Endodermal cell (in vitro differentiated cells): ENCODE results near the gene TCEA3. TPM values are rescaled to one million over a fixed set of nuclear protein-coding genes. Genes with fewer than 3 reads are reported as not detected.

Experiments used
- DNase-seq: peaks from one replicate; pipeline ENCODE4 v3.0.0-alpha.2; 2017
- H3K27ac ChIP-seq: 2 replicates; pipeline ENCODE4 v1.5.1; 2013; ENCODE audit warnings: mild to moderate bottlenecking, low read depth, low read length, moderate library complexity
- H3K27me3 ChIP-seq: 2 replicates; pipeline ENCODE4 v1.6.1; 2013; ENCODE audit warnings: mild to moderate bottlenecking, low read length, moderate library complexity; ENCODE audit not compliant: insufficient read depth, control insufficient read depth, poor library complexity, severe bottlenecking
- H3K36me3 ChIP-seq: 2 replicates; pipeline ENCODE4 v1.7.0; 2013; ENCODE audit warnings: mild to moderate bottlenecking, low read length, moderate library complexity; ENCODE audit not compliant: control insufficient read depth, insufficient read depth
- H3K4me1 ChIP-seq: one replicate; pipeline ENCODE4 v1.7.0; 2013; ENCODE audit warnings: low read length; ENCODE audit not compliant: control insufficient read depth, insufficient read depth
- H3K4me3 ChIP-seq: 2 replicates; pipeline ENCODE4 v1.5.1; 2013; ENCODE audit warnings: mild to moderate bottlenecking, low read length, moderate library complexity
- H3K9ac ChIP-seq: 2 replicates; pipeline ENCODE4 v1.6.1; 2013; ENCODE audit warnings: mild to moderate bottlenecking, low read length, moderate library complexity; ENCODE audit not compliant: poor library complexity, severe bottlenecking; ENCODE audit errors: extremely low read depth
- H3K9me3 ChIP-seq: 2 replicates; pipeline ENCODE4 v1.6.1; 2013; ENCODE audit warnings: mild to moderate bottlenecking, low read length, moderate library complexity; ENCODE audit not compliant: control insufficient read depth
- H3K27ac Mint-ChIP-seq: 2 replicates; pipeline ENCODE4 v1.8.0; 2020; ENCODE audit warnings: mixed read lengths
- H3K27me3 Mint-ChIP-seq: 2 replicates; pipeline ENCODE4 v1.8.0; 2021; ENCODE audit warnings: mild to moderate bottlenecking, mixed read lengths; ENCODE audit not compliant: insufficient read depth
- H3K36me3 Mint-ChIP-seq: 2 replicates; pipeline ENCODE4 v1.8.0; 2020; ENCODE audit warnings: low read depth, mixed read lengths
- H3K4me1 Mint-ChIP-seq: 2 replicates; pipeline ENCODE4 v1.8.0; 2020; ENCODE audit warnings: mixed read lengths
- H3K4me3 Mint-ChIP-seq: 2 replicates; pipeline ENCODE4 v1.8.0; 2020; ENCODE audit warnings: mild to moderate bottlenecking, moderate library complexity, mixed read lengths
- H3K9me3 Mint-ChIP-seq: 2 replicates; pipeline ENCODE4 v1.8.0; 2020; ENCODE audit warnings: mild to moderate bottlenecking, mixed read lengths
- WGBS, 2 experiments: methylation state at CpG; one replicate each; pipeline versions ENCODE4 v1.1.5 to v1.1.7; 2013; ENCODE audit warnings: missing lambda C conversion rate in 2 of 2, mixed read lengths in 1 of 2; ENCODE audit not compliant: insufficient coverage in 1 of 2, insufficient read length in 1 of 2; 5-methylcytosine and 5-hydroxymethylcytosine counted together
- total RNA-seq, 2 donors: library from RNA; stranded (reverse); fragmentation: NEBNext Ultra II Directional in 1 of 2; extraction: Animal tissue kit (Norgen Biotek cat#: 25700) in 1 of 2; gene quantifications; 2 replicates in 1 of 2; 3 replicates in 1 of 2; pipeline ENCODE4 v1.2.1, GENCODE V29; 2021
- TF ChIP-seq, protein P1 (sequence below): fragments of 200-600 bp; sonication (generic); conservative IDR thresholded peaks from 2 replicates; pipeline ENCODE4 v1.5.0; 2021; ENCODE audit warnings: antibody characterized with exemption, mild to moderate bottlenecking

Gene TCEA3
- total RNA-seq, 2 donors from 2014 or later, result 4.0 to 4.7 TPM

DNA sequence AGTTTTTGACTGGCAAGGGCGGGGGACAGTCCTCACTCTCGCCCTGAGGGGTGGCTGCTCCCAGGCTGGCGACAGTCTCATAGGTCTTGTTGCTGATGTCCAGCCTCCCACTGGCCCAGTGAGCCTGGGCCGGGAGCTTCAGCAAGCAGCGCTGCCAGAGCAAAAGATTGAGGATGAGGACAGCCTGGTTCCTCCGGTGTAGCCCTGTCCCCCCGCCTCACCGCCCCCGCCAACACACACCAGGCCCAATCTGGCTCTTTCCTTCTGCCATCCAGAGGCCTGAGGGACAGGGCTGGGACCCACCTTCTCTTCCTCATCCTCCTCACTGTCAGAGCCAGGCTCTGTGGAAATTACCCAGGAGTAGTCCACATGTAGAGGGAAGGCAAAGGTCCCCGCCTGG lies 8.6 kb upstream of the TCEA3 start:
- Histone ChIP-seq H3K9ac (no peak overlapping the region), H3K36me3 (peaks cover 76% of the 10 kb centered on the region), H3K4me1 (no peaks in the 10 kb centered on the region), H3K4me3 (no peak overlapping the region), H3K27ac (no peak overlapping the region), H3K9me3 (no peaks in the 10 kb centered on the region), H3K27me3 (no peaks in the 10 kb centered on the region)
- WGBS, 2 experiments, result 96% methylated on average over 9 to 10 of the region's 10 CpGs
- Mint-ChIP-seq H3K27me3 (peaks cover 4% of the 10 kb centered on the region), H3K27ac (no peak overlapping the region), H3K36me3 (peaks cover 79% of the 10 kb centered on the region), H3K4me3 (no peak overlapping the region), H3K4me1 (no peaks in the 10 kb centered on the region), H3K9me3 (no peaks in the 10 kb centered on the region)
- TF ChIP-seq, protein P1, sequence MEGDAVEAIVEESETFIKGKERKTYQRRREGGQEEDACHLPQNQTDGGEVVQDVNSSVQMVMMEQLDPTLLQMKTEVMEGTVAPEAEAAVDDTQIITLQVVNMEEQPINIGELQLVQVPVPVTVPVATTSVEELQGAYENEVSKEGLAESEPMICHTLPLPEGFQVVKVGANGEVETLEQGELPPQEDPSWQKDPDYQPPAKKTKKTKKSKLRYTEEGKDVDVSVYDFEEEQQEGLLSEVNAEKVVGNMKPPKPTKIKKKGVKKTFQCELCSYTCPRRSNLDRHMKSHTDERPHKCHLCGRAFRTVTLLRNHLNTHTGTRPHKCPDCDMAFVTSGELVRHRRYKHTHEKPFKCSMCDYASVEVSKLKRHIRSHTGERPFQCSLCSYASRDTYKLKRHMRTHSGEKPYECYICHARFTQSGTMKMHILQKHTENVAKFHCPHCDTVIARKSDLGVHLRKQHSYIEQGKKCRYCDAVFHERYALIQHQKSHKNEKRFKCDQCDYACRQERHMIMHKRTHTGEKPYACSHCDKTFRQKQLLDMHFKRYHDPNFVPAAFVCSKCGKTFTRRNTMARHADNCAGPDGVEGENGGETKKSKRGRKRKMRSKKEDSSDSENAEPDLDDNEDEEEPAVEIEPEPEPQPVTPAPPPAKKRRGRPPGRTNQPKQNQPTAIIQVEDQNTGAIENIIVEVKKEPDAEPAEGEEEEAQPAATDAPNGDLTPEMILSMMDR, result no peak
- DNase-seq, result no peak

DNA sequence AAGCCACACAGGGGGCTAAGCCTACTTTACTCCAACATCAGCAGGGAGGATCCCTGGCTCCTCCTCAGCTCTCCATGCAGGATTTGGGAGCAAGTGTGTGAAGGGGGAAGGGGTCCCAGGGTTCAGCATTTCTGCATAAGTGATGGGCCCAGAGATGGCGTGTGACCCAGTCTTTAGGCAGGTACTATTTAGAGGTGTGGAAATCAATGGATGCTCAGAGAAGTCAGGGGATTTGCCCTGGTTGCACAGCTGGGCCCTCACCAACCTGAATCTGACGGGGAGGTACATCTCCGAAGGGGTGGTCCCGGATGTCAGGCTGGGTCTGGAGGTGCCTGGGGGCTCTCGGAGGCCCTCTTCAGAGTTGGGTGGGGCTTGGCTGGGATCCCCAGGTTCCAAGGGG lies 6.9 kb upstream of the TCEA3 start:
- H3K9ac ChIP-seq, result no peak overlapping the region
- Mint-ChIP-seq H3K27me3 (peaks cover 18% of the 10 kb centered on the region), H3K9me3 (no peaks in the 10 kb centered on the region), H3K4me1 (no peaks in the 10 kb centered on the region), H3K36me3 (peaks cover 82% of the 10 kb centered on the region), H3K4me3 (no peak overlapping the region), H3K27ac (no peak overlapping the region)
- peaks cover 82% of the 10 kb centered on the region for H3K36me3 ChIP-seq
- no peaks in the 10 kb centered on the region for H3K9me3 ChIP-seq
- peaks cover 4% of the 10 kb centered on the region for H3K27me3 ChIP-seq
- TF ChIP-seq, protein P1, result no peak
- H3K4me1 ChIP-seq, result no peaks in the 10 kb centered on the region
- no peak for DNase-seq
- 93 to 97% methylated on average over 5 of the region's 5 CpGs for WGBS, 2 experiments
- no peak overlapping the region for H3K4me3 ChIP-seq
- H3K27ac ChIP-seq, result no peak overlapping the region

DNA sequence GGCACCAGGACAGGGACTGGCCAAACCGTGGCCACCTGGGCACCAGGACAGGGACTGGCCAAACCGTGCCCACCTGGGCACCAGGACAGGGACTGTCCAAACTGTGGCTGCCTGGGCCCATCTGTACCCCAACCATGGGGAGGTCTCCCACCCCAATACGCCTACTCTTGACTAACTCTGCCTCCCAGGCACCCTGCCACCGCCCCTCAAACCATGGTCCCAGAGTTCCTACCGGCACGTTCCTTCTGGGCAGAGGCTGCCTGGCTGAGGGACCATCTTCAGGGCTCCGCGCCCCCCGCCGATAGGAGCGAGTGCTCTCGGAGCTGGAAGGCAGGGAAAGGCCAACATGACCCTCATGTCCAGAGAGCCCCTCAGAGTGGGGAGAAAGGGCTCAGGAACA lies 6.3 kb upstream of the TCEA3 start:
- 96 to 98% methylated on average over 8 to 12 of the region's 12 CpGs for WGBS, 2 experiments
- H3K4me1 Mint-ChIP-seq, result no peaks in the 10 kb centered on the region
- TF ChIP-seq, protein P1, result no peak

More for the DNA sequence above, 6.3 kb upstream of the TCEA3 start:
- Histone ChIP-seq H3K36me3 (peaks cover 83% of the 10 kb centered on the region), H3K9ac (no peak overlapping the region), H3K4me1 (no peaks in the 10 kb centered on the region), H3K27ac (no peak overlapping the region), H3K4me3 (no peak overlapping the region), H3K27me3 (peaks cover 10% of the 10 kb centered on the region), H3K9me3 (no peaks in the 10 kb centered on the region)
- Mint-ChIP-seq H3K27me3 (peaks cover 24% of the 10 kb centered on the region), H3K9me3 (no peaks in the 10 kb centered on the region), H3K36me3 (peaks cover 82% of the 10 kb centered on the region), H3K4me3 (no peak overlapping the region), H3K27ac (no peak overlapping the region)
- no peak for DNase-seq
